Common myeloid progenitor, CD34-positive (primary cell): ENCODE data around the gene DHTKD1.

Experiments used
- CTCF ChIA-PET: fragments of 350-600 bp; sonication (Branson Sonifier 250); formaldehyde crosslinking; loops from one replicate; lab custom pipeline; 2021; ENCODE audit warnings: antibody characterized with exemption; lab: Charles Lee
- POLR2A ChIA-PET: fragments of 350-600 bp; sonication (Branson Sonifier 250); formaldehyde crosslinking; loops from one replicate; lab custom pipeline; 2021; ENCODE audit warnings: antibody characterized with exemption; lab: Charles Lee
- DNase-seq, 3 donors: peaks; one replicate each; pipeline versions ENCODE4 v3.0.0 to v3.0.0-alpha.2; 2013
- H3K27ac ChIP-seq, 2 experiments: 1 replicate in 1 of 2; 2 replicates in 1 of 2; pipeline ENCODE4 v1.7.0; 2013; ENCODE audit warnings: inconsistent platforms in 2 of 2, low read length in 2 of 2, mild to moderate bottlenecking in 2 of 2, low read depth in 1 of 2, moderate library complexity in 1 of 2; ENCODE audit not compliant: severe bottlenecking in 2 of 2, insufficient read depth in 1 of 2, poor library complexity in 1 of 2
- H3K27me3 ChIP-seq, 5 experiments: replicated peaks in 2 of 5; 1 replicate in 3 of 5; 2 replicates in 2 of 5; pipeline versions ENCODE4 v1.6.1 to v1.7.0; 2013; ENCODE audit warnings: low read length in 4 of 5, mild to moderate bottlenecking in 2 of 5, moderate library complexity in 2 of 5, inconsistent platforms in 1 of 5; ENCODE audit not compliant: insufficient read depth in 5 of 5, control insufficient read depth in 4 of 5
- H3K36me3 ChIP-seq, 4 experiments: 1 replicate in 2 of 4; 2 replicates in 2 of 4; pipeline versions ENCODE4 v1.6.1 to v1.7.0; 2013; ENCODE audit warnings: low read length in 3 of 4, control low read depth in 1 of 4, mild to moderate bottlenecking in 1 of 4; ENCODE audit not compliant: control insufficient read depth in 4 of 4, insufficient read depth in 4 of 4
- H3K4me1 ChIP-seq, 4 experiments: 1 replicate in 3 of 4; 2 replicates in 1 of 4; pipeline versions ENCODE4 v1.6.1 to v1.7.1; 2013; ENCODE audit warnings: low read length in 3 of 4, mild to moderate bottlenecking in 3 of 4, control low read depth in 1 of 4, inconsistent platforms in 1 of 4, moderate library complexity in 1 of 4; ENCODE audit not compliant: control insufficient read depth in 4 of 4, insufficient read depth in 4 of 4; ENCODE audit errors: control extremely low read depth in 1 of 4
- H3K4me3 ChIP-seq, 7 experiments: 1 replicate in 4 of 7; 2 replicates in 3 of 7; pipeline versions ENCODE4 v1.5.1 to v1.7.0; 2013; ENCODE audit warnings: mild to moderate bottlenecking in 7 of 7, low read length in 6 of 7, moderate library complexity in 6 of 7, inconsistent platforms in 2 of 7, low read depth in 2 of 7, control low read depth in 1 of 7; ENCODE audit not compliant: insufficient read depth in 4 of 7, control insufficient read depth in 1 of 7; ENCODE audit errors: extremely low read depth in 1 of 7
- H3K9me3 ChIP-seq, 5 experiments: 1 replicate in 4 of 5; 2 replicates in 1 of 5; pipeline versions ENCODE4 v1.6.1 to v1.7.1; 2013; ENCODE audit warnings: low read length in 4 of 5, mild to moderate bottlenecking in 2 of 5, inconsistent platforms in 1 of 5, low read depth in 1 of 5, moderate library complexity in 1 of 5; ENCODE audit not compliant: control insufficient read depth in 4 of 5, insufficient read depth in 2 of 5; ENCODE audit errors: control extremely low read depth in 1 of 5
- WGBS: methylation state at CpG from one replicate; pipeline ENCODE4 v1.1.5; 2013; ENCODE audit not compliant: insufficient coverage; 5-methylcytosine and 5-hydroxymethylcytosine counted together

DHTKD1 gene

DNA sequence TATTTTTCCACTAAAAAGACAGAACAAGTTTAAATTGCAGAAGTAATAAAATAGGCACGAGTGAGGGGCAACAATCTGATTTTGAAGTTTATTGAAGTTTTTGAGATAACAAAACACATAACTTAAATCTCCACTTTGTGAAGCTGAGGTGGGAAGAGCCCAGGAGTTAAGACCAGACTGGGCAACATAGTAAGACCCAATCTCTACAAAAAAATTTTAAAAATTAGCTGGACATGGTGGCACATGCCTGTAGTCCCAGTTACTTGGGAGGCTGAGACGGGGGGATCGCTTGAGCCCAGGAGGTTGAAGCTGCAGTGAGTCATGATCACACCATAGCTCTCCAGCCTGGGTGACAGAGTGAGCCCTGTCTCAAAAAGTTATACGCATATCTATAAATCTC lies 37.4 kb upstream of the DHTKD1 start:
- DNase-seq, result no peak
- WGBS, result 100% methylated on average over 2 of the region's 4 CpGs
- CTCF ChIA-PET, result no interaction called here
- no peak overlapping the region for H3K4me3 ChIP-seq
- no peaks in the 10 kb centered on the region for H3K4me1 ChIP-seq
- H3K27me3 ChIP-seq, result no peaks in the 10 kb centered on the region
- POLR2A ChIA-PET, result interaction anchor here (0.6 kb wide), 1 partner anchor 9 kb away, joined by 3 read pairs; no protein-coding TSS in a partner anchor
- no peaks in the 10 kb centered on the region for H3K9me3 ChIP-seq
- H3K36me3 ChIP-seq, result peaks cover 16 to 73% (median 44%) of the 10 kb centered on the region in 4 experiments
- no peak overlapping the region for H3K27ac ChIP-seq

DNA sequence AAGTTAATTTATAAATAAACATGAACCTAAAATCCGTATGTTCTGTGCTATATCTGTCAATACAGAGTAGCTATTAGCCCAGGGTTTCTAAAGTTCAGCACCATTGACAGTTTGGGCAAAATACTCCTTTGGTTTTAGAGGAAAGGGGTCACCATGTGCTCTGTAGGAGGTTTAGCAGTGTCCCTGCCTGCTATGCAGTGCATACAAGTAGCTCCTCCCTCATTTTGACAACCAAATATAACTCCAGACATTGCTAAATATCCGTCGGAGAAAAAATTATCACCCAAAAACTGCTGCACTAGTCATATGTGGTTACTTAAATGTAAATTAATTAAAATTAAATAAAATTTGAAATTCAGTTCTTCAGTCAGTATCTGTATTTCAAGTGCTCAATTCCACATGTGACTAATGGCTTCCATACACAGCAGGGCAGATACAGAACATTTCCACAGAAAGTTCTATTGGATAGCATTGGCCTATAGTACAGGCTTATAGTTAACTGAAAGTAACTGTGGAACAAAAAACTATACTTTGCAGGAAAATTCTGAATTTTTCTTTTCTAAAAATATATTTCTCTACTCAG lies 32.6 kb upstream of the DHTKD1 start:
- ChIA-PET CTCF (interaction anchor here (1.6 kb wide), 1 partner anchor 27 kb away, joined by 4 read pairs; no protein-coding TSS in a partner anchor), POLR2A (no interaction called here)
- Histone ChIP-seq H3K9me3 (no peaks in the 10 kb centered on the region), H3K4me3 (no peak overlapping the region), H3K36me3 (peaks cover 5 to 50% (median 26%) of the 10 kb centered on the region in 4 experiments), H3K4me1 (peaks cover 3 to 14% (median 9%) of the 10 kb centered on the region in 4 experiments), H3K27me3 (no peaks in the 10 kb centered on the region), H3K27ac (peak overlapping the region in 1 of 2 experiments; percentile 18)
- 57% methylated on average over 1 of the region's 3 CpGs for WGBS
- DNase-seq, result no peak

DNA sequence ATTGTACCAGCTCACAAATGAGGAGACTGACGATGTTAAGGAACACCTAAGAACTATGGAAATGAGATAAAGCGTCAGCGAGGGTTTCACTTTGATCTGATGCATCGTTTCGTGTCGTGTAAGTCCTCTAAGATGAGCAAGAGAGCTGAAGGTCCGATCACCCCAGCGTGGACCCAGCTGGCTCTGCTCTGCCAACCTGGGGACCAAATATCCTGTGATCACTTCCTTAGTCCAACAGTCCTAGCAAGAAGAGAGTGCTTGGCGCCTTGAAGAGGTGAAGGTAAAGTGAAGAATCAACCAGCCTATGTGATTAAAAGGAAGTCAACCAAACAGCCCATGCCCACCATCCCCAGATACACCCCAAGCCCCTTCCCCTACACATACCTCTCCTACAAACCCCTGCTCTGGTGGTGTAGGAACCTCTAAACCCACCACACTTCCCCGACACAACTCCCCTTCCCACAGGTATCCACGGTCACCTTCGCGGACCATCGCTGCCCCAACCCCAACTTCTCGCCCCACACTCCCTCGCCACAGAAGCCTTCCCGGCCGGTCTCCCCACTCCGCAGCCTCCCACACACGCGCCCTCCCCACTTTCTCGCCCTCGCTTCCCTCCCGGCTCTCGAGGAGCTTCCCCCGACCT lies 26.9 kb upstream of the DHTKD1 start:
- Histone ChIP-seq H3K4me3 (peak overlapping the region; percentile 91 to 98 (median 93)), H3K27ac (peak overlapping the region; percentile 99 to 100), H3K27me3 (no peaks in the 10 kb centered on the region), H3K36me3 (peaks cover 0 to 6% (median 2%) of the 10 kb centered on the region in 4 experiments), H3K9me3 (no peaks in the 10 kb centered on the region), H3K4me1 (peaks cover 14 to 29% (median 20%) of the 10 kb centered on the region in 4 experiments)
- WGBS, result 0% methylated on average over 22 of the region's 26 CpGs
- ChIA-PET CTCF (interaction anchor here (1.1 to 1.8 kb wide), 4 partner anchors 13 to 55 kb away, joined by 4 to 6 read pairs (median 4); no protein-coding TSS in a partner anchor), POLR2A (interaction anchor here (0.7 to 2.2 kb wide), 3 partner anchors 13 to 1047 kb away, joined by 3 to 6 read pairs (median 4); partner anchors contain the start of genes CDC123 and NUDT5)
- DNase-seq, result peak; percentile 14 to 40 (median 34)

DNA sequence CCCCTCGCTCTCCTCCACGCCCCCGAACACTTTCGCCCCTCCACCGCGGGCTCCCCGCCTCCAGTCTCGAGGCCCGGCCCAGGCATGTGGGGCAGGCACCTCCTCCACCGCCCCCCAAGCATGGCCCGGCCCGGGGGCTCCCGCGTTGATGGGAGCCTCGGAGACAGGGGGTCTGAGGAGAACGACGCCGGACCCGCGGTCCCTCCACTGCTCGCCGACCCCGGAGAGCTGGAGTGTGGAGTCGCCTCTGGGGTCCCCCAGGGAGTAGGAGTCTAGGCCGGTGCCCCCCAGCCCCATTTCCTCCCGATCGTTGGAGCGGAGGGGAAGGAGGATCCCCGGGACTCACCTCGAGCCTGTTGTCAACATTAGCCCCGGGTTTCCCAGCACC lies 26.4 kb upstream of the DHTKD1 start:
- Histone ChIP-seq H3K36me3 (peaks cover 0 to 3% (median 0%) of the 10 kb centered on the region in 4 experiments), H3K27ac (peak overlapping the region; percentile 99 to 100), H3K27me3 (no peaks in the 10 kb centered on the region), H3K4me1 (peaks cover 14 to 29% (median 20%) of the 10 kb centered on the region in 4 experiments), H3K4me3 (peak overlapping the region; percentile 91 to 98 (median 93)), H3K9me3 (no peaks in the 10 kb centered on the region)
- ChIA-PET CTCF (interaction anchor here (0.7 to 1.8 kb wide), 7 partner anchors 12 to 56 kb away, joined by 3 to 5 read pairs (median 4); no protein-coding TSS in a partner anchor), POLR2A (interaction anchor here (0.9 to 2.2 kb wide), 3 partner anchors 9 to 153 kb away, joined by 4 to 6 read pairs (median 4); partner anchors contain the start of genes CDC123 and NUDT5)
- 0% methylated on average over 25 of the region's 31 CpGs for WGBS
- peak; percentile 31 to 64 (median 57) for DNase-seq

DNA sequence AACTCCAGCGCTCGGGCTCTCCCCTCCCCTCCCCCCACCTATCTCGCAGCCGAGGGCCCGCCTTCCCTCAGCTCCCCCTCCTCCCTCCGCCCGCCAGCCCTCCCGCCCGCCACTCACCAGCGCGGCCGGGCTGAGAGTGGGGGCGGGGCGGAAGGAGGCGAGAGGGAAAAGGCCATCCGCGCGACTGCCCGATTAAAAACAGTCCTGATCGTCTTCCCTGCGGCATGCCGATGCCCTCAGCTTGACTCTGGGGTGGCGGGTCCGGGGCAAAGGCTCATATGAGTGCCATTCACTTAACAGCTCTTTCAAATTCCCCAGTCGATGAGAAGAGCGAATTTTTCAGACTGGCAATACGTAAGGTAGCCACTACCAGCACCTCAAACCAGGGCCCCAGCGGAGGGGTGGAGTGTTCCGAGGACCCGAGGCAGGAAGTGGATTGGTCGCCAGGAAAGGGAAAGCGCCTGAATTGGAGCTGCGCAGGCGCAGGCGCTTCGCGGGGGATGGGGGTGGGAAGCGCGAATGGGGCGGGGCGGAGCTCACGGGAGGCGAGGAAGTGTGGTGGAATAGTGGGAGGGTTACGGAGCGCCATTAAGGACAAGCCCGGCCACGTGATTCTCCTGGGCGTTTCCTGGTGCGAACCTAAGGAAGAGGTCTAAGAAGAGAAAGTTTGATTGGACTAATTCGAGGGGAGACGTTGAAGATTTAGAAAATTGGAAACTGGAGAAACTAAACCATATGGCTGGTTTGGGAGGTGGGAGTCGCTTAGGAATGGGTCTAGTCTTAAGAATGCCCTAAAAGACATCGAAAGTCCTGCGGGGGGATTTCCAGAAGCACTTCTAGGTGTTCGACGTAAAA lies 25.7 kb upstream of the DHTKD1 start, which contains the start of gene UPF2:
TSS of gene UPF2 (minus strand) at position 13 of the 855 bp plus-strand sequence. CDS start 7,386 bp downstream, outside the sequence.
- H3K27me3 ChIP-seq, result no peaks in the 10 kb centered on the region
- ChIA-PET POLR2A (interaction anchor here (0.6 to 1.2 kb wide), 4 partner anchors 10 to 153 kb away, joined by 3 to 5 read pairs (median 4); partner anchors contain the start of genes CDC123 and NUDT5), CTCF (interaction anchor here (0.7 to 1.5 kb wide), 6 partner anchors 11 to 56 kb away, joined by 3 to 5 read pairs (median 4); no protein-coding TSS in a partner anchor)
- peaks cover 14 to 27% (median 20%) of the 10 kb centered on the region in 4 experiments for H3K4me1 ChIP-seq
- H3K9me3 ChIP-seq, result no peaks in the 10 kb centered on the region
- H3K27ac ChIP-seq, result peak within 1 kb of the TSS; percentile 99 to 100
- peak within 1 kb of the TSS; percentile 91 to 98 (median 93) for H3K4me3 ChIP-seq
- WGBS, result 6% methylated on average over 33 of the region's 56 CpGs
- no peaks in the 10 kb centered on the region for H3K36me3 ChIP-seq
- DNase-seq, result peak; percentile 98 to 99 (median 99)

DNA sequence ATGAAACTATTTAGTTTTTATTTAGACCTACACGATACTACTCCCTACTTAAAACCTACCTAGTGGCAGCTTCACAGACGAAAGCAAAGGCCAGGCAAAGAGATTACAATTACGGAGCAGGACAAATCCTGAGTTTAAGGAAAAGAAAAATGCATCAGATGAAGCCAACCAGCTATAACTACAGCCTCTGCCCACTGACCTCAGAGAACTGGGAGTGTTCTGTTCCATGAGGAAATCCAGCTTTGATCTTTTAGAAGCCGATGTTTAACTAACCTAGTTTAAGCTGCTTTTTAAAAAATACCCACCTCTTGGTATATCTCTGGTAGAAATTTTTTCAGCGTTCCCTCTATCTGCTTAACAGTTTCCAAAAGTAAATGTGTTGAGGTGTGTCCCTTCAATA lies 23.2 kb upstream of the DHTKD1 start:
- Histone ChIP-seq H3K36me3 (no peaks in the 10 kb centered on the region), H3K27me3 (no peaks in the 10 kb centered on the region), H3K4me3 (no peak overlapping the region), H3K4me1 (peaks cover 11 to 26% (median 18%) of the 10 kb centered on the region in 4 experiments), H3K27ac (no peak overlapping the region), H3K9me3 (no peaks in the 10 kb centered on the region)
- 83% methylated on average over 1 of the region's 5 CpGs for WGBS
- POLR2A ChIA-PET, result no interaction called here
- no peak for DNase-seq
- CTCF ChIA-PET, result interaction anchor here (2.2 kb wide), 1 partner anchor 10 kb away, joined by 5 read pairs; no protein-coding TSS in a partner anchor
